ENCODE results near the gene C9orf152. TPM values are rescaled to one million over a fixed set of nuclear protein-coding genes. Genes with fewer than 3 reads are reported as not detected.

The C9orf152 gene
- total and polyA plus RNA-seq, 9 of the 15 experiments (the other 6 are each of a cell fraction or from before 2014, with no cell fraction given), result not detected

- TF ChIP-seq ZNF398 (CRISPR knock-in tag; IDR thresholded peaks at IDR 0.05) (no peak), NFIC (IDR thresholded peaks at IDR 0.05) (no peak; the same call in 1 of the 2 replicates), PTRF (tag; IDR thresholded peaks at IDR 0.05) (no peak), YY1 (IDR thresholded peaks at IDR 0.05; ENCODE audit: borderline replicate concordance in 1 of 3, control insufficient read depth in 1 of 3, extremely low read depth in 1 of 3, insufficient read depth in 3 of 3, insufficient read length in 1 of 3, insufficient replicate concordance in 2 of 3, low read depth in 1 of 3, low read length in 2 of 3) (peak in 2 of 3 experiments; percentile 41 to 47), TCF7L2 (IDR thresholded peaks at IDR 0.05; ENCODE audit: low read depth, low read length) (no peak), ZNF586 (CRISPR knock-in tag; conservative IDR thresholded peaks at IDR 0.05) (no peak), ARID3B (CRISPR knock-in tag; IDR thresholded peaks at IDR 0.05; ENCODE audit: borderline replicate concordance) (no peak), NONO (IDR thresholded peaks at IDR 0.05; ENCODE audit: low read depth in 2 of 2, low read length in 1 of 2) (peak in 1 of 2 experiments; percentile 54; a peak in 2 of 4 replicates), NCOR1 (IDR thresholded peaks at IDR 0.05) (peak; percentile 69), JUND (IDR thresholded peaks at IDR 0.05; ENCODE audit: borderline replicate concordance, low read depth, low read length) (0 out of 2 replicates have a peak, but pooled peaks have one; percentile 2), JUND (tag; IDR thresholded peaks at IDR 0.05; ENCODE audit: borderline replicate concordance, low read depth, low read length) (no peak; the same call in 2 of the 3 replicates), ZEB2 (IDR thresholded peaks at IDR 0.05) (peak; percentile 60; the same call in 1 of the 2 replicates), RAD21 (CRISPR knock-in tag; conservative IDR thresholded peaks at IDR 0.05 in 1 of 2, IDR thresholded peaks at IDR 0.05 in 1 of 2) (no peak), BRD9 (IDR thresholded peaks at IDR 0.05; ENCODE audit: low read depth, partially characterized antibody) (no peak), ARID4B (CRISPR knock-in tag; IDR thresholded peaks at IDR 0.05) (peak; percentile 4; the same call in 1 of the 2 replicates), ETV6 (IDR thresholded peaks at IDR 0.05; ENCODE audit: borderline replicate concordance in 1 of 2, low read depth in 2 of 2, low read length in 1 of 2) (no peak), ETV6 (CRISPR knock-in tag; IDR thresholded peaks at IDR 0.05; ENCODE audit: borderline replicate concordance) (no peak), ARID1B (IDR thresholded peaks at IDR 0.05) (peak; percentile 76), SMARCA4 (IDR thresholded peaks at IDR 0.05) (peak; percentile 79)
These were observed 48.6 kb upstream of the C9orf152 start, which contains the start of gene TXN (continued) for GRCh38 chr9:110256380-110257096.

Data from K562 (cell line).